GM12878 (cell line): ENCODE measurements around the gene LMF1. TPM values are rescaled to one million over a fixed set of nuclear protein-coding genes. Genes with fewer than 3 reads are reported as not detected.

Source experiments
- HCFC1 ChIP-seq: fragments of 150-350 bp; IDR thresholded peaks from 2 replicates; pipeline ENCODE4 v1.6.1; 2014; ENCODE audit warnings: low read length
- POLR2AphosphoS5 ChIP-seq: IDR thresholded peaks from 2 replicates; pipeline ENCODE4 v1.6.1; 2011; ENCODE audit warnings: mild to moderate bottlenecking, low read length, inconsistent platforms
- RAD21 ChIP-seq: IDR thresholded peaks from 2 replicates; pipeline ENCODE4 v1.6.1; 2011; ENCODE audit warnings: mild to moderate bottlenecking, low read depth, low read length, moderate library complexity; ENCODE audit not compliant: insufficient read depth
- RCOR1 ChIP-seq: conservative IDR thresholded peaks from 2 replicates; pipeline ENCODE4 v1.6.1; 2012; ENCODE audit warnings: low read depth, low read length, improper control_type of control experiment
- SREBF1 ChIP-seq: IDR thresholded peaks from 2 replicates; pipeline ENCODE4 v1.6.1; 2012; ENCODE audit warnings: mild to moderate bottlenecking, low read length
- ZBTB33 ChIP-seq: fragments of 450-650 bp; IDR thresholded peaks from 2 replicates; pipeline ENCODE4 v1.6.1; 2017; ENCODE audit warnings: mild to moderate bottlenecking
- ZNF592 ChIP-seq: fragments of 450-650 bp; IDR thresholded peaks from 2 replicates; pipeline ENCODE4 v1.6.1; 2017; ENCODE audit warnings: mild to moderate bottlenecking, moderate library complexity
- ZSCAN29 ChIP-seq: fragments of 450-650 bp; IDR thresholded peaks from 2 replicates; pipeline ENCODE4 v1.6.1; 2017; ENCODE audit warnings: mild to moderate bottlenecking, moderate library complexity
- polyA plus RNA-seq, 11 experiments: library from polyadenylated mRNA; depleted of rRNA in 4 of 11; unstranded in 6 of 11; stranded (reverse) in 5 of 11; fragments of >200 nt; fragmentation: Nextera tagmentation in 4 of 11; fragmentation: Illumina TruSeq in 1 of 11; extraction: Ambion mirVana in 4 of 11; extraction: Trizol in 1 of 11; gene quantifications; 1 replicate in 1 of 11; 2 replicates in 10 of 11; pipeline versions ENCODE4 v1.2.1 to v1.2.3, GENCODE V29; 2011 to 2016; ENCODE audit warnings: inconsistent platforms in 2 of 11, missing spikeins in 2 of 11, low read depth in 1 of 11
- total RNA-seq, 4 experiments: library from RNA; depleted of rRNA in 3 of 4; stranded (reverse); fragments of >200 nt in 3 of 4; fragmentation: Illumina TruSeq in 1 of 4; extraction: Trizol in 1 of 4; gene quantifications; 2 replicates each; pipeline versions ENCODE4 v1.2.1 to v1.2.3, GENCODE V29; 2013 to 2021
- TF ChIP-seq, protein P1 (sequence below): fragments of 450-650 bp; conservative IDR thresholded peaks from 2 replicates; pipeline ENCODE4 v1.6.1; 2017; ENCODE audit warnings: mild to moderate bottlenecking, moderate library complexity
- TF ChIP-seq, protein P2 (sequence below): fragments of 450-650 bp; IDR thresholded peaks from 2 replicates; pipeline ENCODE4 v1.6.1; 2017; ENCODE audit warnings: low read depth, mild to moderate bottlenecking, moderate library complexity

The LMF1 gene
- total and polyA plus RNA-seq, 10 of the 15 experiments (the other 5 are each of a cell fraction or from before 2014, with no cell fraction given): 0.18 to 3.2 (median 1.4) TPM; not detected in 1

- TF ChIP-seq, protein P1, sequence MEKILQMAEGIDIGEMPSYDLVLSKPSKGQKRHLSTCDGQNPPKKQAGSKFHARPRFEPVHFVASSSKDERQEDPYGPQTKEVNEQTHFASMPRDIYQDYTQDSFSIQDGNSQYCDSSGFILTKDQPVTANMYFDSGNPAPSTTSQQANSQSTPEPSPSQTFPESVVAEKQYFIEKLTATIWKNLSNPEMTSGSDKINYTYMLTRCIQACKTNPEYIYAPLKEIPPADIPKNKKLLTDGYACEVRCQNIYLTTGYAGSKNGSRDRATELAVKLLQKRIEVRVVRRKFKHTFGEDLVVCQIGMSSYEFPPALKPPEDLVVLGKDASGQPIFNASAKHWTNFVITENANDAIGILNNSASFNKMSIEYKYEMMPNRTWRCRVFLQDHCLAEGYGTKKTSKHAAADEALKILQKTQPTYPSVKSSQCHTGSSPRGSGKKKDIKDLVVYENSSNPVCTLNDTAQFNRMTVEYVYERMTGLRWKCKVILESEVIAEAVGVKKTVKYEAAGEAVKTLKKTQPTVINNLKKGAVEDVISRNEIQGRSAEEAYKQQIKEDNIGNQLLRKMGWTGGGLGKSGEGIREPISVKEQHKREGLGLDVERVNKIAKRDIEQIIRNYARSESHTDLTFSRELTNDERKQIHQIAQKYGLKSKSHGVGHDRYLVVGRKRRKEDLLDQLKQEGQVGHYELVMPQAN: no peak
- no peak for TF ChIP-seq ZBTB33
- TF ChIP-seq POLR2AphosphoS5: no peak
- TF ChIP-seq, protein P2, sequence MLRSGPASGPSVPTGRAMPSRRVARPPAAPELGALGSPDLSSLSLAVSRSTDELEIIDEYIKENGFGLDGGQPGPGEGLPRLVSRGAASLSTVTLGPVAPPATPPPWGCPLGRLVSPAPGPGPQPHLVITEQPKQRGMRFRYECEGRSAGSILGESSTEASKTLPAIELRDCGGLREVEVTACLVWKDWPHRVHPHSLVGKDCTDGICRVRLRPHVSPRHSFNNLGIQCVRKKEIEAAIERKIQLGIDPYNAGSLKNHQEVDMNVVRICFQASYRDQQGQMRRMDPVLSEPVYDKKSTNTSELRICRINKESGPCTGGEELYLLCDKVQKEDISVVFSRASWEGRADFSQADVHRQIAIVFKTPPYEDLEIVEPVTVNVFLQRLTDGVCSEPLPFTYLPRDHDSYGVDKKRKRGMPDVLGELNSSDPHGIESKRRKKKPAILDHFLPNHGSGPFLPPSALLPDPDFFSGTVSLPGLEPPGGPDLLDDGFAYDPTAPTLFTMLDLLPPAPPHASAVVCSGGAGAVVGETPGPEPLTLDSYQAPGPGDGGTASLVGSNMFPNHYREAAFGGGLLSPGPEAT: no peak
- no peak for TF ChIP-seq RCOR1
- no peak for TF ChIP-seq RAD21
- no peak for TF ChIP-seq ZSCAN29
- no peak for TF ChIP-seq HCFC1
- no peak for TF ChIP-seq SREBF1
- TF ChIP-seq ZNF592: no peak
These were observed 131.0 kb downstream of the LMF1 start (continued) for GRCh38 chr16:839643-840408.
